Effector memory CD4-positive, alpha-beta T cell (primary cell): Measurements from ENCODE around the gene CST11.

ENCODE experiments used
- DNase-seq, 3 donors: peaks; one replicate each; pipeline ENCODE4 v3.0.0-alpha.2; 2020
- H3K27ac ChIP-seq: 2 replicates; pipeline ENCODE4 v1.7.0; 2013; ENCODE audit warnings: mild to moderate bottlenecking, low read length, moderate library complexity; ENCODE audit not compliant: insufficient read depth, poor library complexity, severe bottlenecking
- H3K27me3 ChIP-seq: replicated peaks from 2 replicates; pipeline ENCODE4 v1.7.0; 2013; ENCODE audit warnings: mild to moderate bottlenecking, low read length; ENCODE audit not compliant: insufficient read depth, control insufficient read depth, poor library complexity, severe bottlenecking
- H3K36me3 ChIP-seq: 2 replicates; pipeline ENCODE4 v1.7.0; 2013; ENCODE audit warnings: mild to moderate bottlenecking, low read length, moderate library complexity; ENCODE audit not compliant: control insufficient read depth, insufficient read depth
- H3K4me1 ChIP-seq: 2 replicates; pipeline ENCODE4 v1.7.0; 2013; ENCODE audit warnings: low read length, mild to moderate bottlenecking; ENCODE audit not compliant: control insufficient read depth, insufficient read depth, poor library complexity, severe bottlenecking
- H3K4me3 ChIP-seq: 2 replicates; pipeline ENCODE4 v1.7.0; 2013; ENCODE audit warnings: low read length, low read depth, mild to moderate bottlenecking; ENCODE audit not compliant: insufficient read depth, poor library complexity, severe bottlenecking
- H3K9me3 ChIP-seq: 2 replicates; pipeline ENCODE4 v1.7.0; 2013; ENCODE audit warnings: mild to moderate bottlenecking, low read length, moderate library complexity; ENCODE audit not compliant: control insufficient read depth

Gene CST11

DNA sequence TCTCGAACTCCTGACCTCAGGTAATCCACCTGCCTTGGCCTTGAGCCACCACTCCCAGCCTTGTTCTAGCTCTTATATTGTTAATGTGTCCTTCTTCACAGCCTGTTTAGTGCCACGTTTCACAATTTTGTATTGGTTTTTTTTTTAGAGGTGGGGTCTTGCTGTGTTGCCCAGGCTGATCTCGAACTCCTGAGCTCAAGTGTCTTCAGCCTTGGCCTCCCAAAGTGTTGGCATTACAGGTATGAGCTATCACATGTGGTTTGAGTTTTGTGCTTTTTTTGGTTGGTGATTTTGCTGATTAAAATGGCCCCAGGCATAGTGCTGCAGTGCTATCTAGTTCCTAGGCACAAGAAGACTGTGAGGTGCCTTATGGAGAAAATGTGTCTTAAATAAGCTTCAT is 19.0 kb downstream of the CST11 start:
- Histone ChIP-seq H3K4me1 (no peaks in the 10 kb centered on the region), H3K4me3 (no peak overlapping the region), H3K9me3 (no peaks in the 10 kb centered on the region), H3K27ac (no peak overlapping the region), H3K27me3 (no peaks in the 10 kb centered on the region), H3K36me3 (no peaks in the 10 kb centered on the region)
- no peak for DNase-seq

DNA sequence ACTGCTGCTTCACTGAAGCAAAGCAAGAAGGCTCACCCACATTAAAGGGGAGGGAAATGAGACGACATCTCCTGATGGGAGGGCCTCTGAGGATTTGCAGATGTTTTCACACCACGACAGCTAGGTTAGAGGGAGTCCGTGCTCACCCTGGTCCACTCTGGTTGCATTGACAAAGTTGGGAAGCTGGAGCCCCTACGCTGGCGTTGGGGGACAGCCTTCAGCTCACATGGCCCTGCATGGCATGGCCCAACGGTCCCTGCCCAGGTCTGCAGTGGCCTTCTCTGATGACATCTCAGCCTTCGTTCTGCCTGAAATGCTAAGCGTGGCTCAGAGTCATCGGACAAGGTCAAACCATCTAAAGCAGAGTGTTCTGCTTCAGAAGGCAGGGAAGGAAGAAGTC is 27.5 kb downstream of the CST11 start:
- H3K36me3 ChIP-seq: no peaks in the 10 kb centered on the region
- peaks cover 3% of the 10 kb centered on the region for H3K4me1 ChIP-seq
- no peaks in the 10 kb centered on the region for H3K27me3 ChIP-seq
- no peaks in the 10 kb centered on the region for H3K9me3 ChIP-seq
- no peak overlapping the region for H3K4me3 ChIP-seq
- DNase-seq: no peak
- no peak overlapping the region for H3K27ac ChIP-seq

DNA sequence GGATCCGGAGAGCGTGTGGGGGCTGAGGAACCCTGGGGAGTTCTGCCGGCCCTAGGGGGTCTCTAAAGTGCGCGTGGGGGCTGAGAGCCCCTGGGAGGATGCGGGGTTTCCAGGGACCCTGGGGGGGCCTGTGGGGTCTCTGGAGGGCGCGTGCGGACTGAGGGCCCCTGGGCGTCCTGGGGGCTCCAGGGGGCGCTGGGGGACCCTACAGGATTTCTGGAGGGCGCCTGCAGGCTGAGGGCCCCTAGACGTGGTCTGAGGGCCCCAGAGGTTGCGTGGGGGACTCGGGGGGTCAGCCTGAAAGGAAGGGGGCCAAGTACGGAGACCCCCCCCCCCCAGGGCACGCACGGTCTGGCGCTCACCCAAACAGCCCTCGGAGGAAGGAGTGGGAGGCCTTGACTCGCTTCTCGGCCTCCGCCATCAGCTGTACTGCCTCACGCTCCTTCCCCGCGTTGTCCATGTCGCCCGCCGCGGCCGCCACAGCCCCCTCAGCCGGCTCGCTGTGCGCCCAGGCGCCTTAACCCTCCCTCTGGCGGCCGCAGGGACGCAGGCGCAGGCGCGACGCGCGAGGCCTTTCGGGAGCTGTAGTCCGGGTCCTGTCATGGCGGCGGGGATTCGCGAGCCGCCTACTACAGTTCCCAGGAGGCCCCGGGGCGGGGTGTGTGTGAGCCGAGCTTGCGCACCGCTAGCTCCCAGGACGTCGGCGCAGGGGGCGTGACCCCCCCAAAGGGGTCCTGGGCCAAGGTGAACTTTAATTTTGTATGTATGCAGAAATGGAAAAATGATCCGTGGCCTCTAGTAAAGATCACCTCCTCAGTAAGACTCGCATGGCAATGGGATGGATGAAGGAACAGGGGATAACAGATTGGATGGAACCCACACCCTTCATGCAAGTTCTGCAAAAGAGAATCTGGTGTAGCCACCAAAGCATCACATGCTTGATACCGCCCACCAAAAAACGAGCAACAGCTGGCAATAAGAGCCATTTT is 31.4 kb downstream of the CST11 start, which contains the start of gene NAPB:
NAPB (minus strand) TSS at position 546 of the 989 bp plus-strand sequence; CDS start at position 460, 86 bp downstream.
- Histone ChIP-seq H3K36me3 (no peaks in the 10 kb centered on the region), H3K27ac (peak within 1 kb of the TSS; percentile 67), H3K4me1 (peaks cover 6% of the 10 kb centered on the region), H3K9me3 (no peaks in the 10 kb centered on the region), H3K4me3 (peak within 1 kb of the TSS; percentile 98), H3K27me3 (no peaks in the 10 kb centered on the region)
- DNase-seq: peak; percentile 74 to 85 (median 84)

DNA sequence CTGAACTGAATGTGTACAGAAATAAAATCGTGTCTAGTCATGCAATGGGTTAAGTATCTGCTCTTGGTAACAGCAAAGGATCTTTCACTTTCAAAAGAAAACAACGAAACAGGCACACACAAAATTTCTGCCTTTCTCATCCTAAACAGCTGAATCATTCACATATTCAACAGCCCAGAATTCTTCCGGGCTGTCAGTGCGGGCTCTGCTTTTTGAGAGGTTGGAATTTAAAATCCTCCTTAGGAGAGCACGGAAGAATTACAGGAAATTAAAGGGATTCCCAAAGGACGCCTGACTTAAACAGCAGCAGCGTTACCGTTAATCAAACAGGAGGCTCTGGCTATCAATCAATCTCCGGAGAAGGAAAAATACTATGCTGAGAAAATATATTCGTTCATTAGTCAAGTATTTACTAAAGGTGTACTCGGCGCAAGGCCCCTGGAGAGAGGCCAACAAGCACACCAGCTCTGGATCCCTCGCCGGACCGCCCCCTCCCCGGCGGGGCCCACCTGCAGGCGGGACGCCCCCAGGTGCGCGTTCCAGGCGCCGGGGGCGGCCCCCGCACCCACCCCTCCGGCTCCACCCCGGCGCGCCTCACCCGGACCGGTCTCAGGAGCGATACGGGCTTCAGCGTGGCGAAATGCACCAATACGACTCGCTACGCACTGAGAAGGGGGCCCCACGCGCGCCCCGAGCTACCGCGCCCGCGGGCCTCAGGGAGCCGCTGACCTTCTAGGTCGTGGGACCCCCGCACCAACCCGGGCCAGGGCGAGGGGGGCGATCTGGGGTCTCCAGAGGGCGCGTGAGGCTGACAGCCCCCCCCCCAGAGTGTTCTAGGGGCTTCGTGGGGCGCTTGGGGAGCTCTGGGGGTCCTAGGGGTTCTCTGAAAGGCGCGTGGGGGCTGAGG is 32.4 kb downstream of the CST11 start:
- peak overlapping the region; percentile 98 for H3K4me3 ChIP-seq
- no peaks in the 10 kb centered on the region for H3K9me3 ChIP-seq
- no peaks in the 10 kb centered on the region for H3K36me3 ChIP-seq
- H3K4me1 ChIP-seq: peaks cover 6% of the 10 kb centered on the region
- peak; percentile 7 to 36 (median 25) for DNase-seq
- peak overlapping the region; percentile 67 for H3K27ac ChIP-seq
- no peaks in the 10 kb centered on the region for H3K27me3 ChIP-seq

DNA sequence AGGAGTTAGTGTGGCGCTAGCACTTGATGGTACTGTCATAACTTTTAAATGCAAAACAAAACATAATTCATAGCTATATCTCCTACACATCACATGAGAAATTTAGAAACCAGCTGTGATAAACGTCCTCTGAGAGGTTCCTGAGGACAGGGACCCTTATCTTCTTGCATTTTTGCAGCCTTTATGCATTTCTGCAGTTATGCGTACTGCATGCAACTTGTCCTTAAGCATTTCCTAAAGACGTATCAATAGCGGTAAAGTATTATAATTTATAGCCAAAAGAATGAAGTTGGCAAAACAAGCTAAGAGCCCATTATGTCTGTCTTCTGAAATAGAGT is 33.0 kb downstream of the CST11 start:
- Histone ChIP-seq H3K4me1 (peaks cover 6% of the 10 kb centered on the region), H3K36me3 (no peaks in the 10 kb centered on the region), H3K27ac (no peak overlapping the region), H3K27me3 (no peaks in the 10 kb centered on the region), H3K4me3 (peak overlapping the region; percentile 98), H3K9me3 (no peaks in the 10 kb centered on the region)
- no peak for DNase-seq

DNA sequence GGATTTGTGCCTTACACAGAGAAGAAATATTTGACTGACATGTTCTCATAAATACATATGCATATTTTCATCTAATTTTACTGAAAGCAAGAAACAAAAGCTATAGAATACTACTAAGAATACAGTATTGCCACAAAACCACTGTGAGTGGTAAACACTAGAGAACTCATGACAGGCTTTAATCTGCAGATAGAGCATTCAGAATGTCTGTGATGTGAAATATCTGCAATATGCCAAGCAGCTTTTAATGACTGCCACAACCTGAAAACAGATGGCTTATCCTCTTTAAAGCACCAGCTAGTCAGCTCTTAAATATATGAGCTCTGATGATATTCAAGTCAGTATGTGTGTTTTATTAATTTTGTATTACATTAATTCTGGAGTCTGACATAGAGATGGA is 34.8 kb downstream of the CST11 start:
- H3K9me3 ChIP-seq: no peaks in the 10 kb centered on the region
- H3K36me3 ChIP-seq: no peaks in the 10 kb centered on the region
- H3K27ac ChIP-seq: no peak overlapping the region
- peaks cover 6% of the 10 kb centered on the region for H3K4me1 ChIP-seq
- no peak for DNase-seq
- no peaks in the 10 kb centered on the region for H3K27me3 ChIP-seq
- H3K4me3 ChIP-seq: no peak overlapping the region

DNA sequence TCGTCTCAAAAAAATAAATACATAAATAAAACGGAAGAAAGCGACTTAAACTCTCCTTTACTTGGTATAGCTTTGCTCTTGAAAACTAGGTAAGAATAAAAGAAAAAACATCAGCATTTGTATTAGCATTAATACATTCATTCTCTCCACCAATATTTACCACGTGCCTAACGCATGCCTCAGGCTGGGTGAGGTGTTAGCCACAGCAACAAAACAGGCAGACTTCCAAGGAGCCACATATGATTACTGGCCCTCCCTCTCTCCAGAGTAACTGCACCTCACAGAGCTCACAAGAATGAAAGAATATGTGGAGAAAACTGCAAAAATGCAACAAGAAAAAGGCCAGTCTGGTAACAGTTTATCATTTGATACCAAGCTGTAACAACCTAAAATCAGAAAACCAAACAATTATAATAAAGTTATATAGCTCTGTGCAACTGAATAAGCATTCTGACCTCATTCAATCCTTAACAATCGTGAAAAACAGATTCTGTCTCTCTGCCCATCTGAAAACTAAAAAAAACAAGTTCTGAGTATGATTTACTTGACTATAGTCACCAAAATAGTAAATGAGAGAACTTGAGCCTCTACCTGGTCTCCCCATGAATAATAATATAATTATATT is 36.6 kb downstream of the CST11 start:
- Histone ChIP-seq H3K4me1 (peaks cover 6% of the 10 kb centered on the region), H3K9me3 (no peaks in the 10 kb centered on the region), H3K4me3 (no peak overlapping the region), H3K27me3 (no peaks in the 10 kb centered on the region), H3K36me3 (no peaks in the 10 kb centered on the region), H3K27ac (no peak overlapping the region)
- no peak for DNase-seq

DNA sequence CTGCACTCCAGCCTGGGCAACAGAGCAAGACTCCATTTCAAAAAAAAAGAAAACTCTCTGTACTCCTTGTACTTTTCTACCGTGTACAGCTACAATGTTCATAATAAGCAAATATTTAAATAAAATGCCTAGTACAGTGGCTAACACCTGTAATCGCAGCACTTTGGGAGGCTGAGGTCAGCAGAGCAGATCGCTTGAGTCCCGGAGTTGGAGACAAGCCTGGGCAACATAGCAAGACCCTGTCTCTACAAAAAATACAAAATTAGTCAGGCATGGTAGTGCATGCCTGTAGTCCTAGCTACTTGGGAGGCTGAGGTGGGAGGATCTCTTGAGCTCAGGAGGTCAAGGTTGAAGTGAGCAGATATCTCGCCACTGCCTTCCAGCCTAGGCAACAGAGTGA is 37.1 kb downstream of the CST11 start:
- H3K27me3 ChIP-seq: no peaks in the 10 kb centered on the region
- H3K4me1 ChIP-seq: peaks cover 6% of the 10 kb centered on the region
- H3K4me3 ChIP-seq: no peak overlapping the region
- DNase-seq: no peak
- no peaks in the 10 kb centered on the region for H3K9me3 ChIP-seq
- H3K36me3 ChIP-seq: no peaks in the 10 kb centered on the region
- no peak overlapping the region for H3K27ac ChIP-seq

DNA sequence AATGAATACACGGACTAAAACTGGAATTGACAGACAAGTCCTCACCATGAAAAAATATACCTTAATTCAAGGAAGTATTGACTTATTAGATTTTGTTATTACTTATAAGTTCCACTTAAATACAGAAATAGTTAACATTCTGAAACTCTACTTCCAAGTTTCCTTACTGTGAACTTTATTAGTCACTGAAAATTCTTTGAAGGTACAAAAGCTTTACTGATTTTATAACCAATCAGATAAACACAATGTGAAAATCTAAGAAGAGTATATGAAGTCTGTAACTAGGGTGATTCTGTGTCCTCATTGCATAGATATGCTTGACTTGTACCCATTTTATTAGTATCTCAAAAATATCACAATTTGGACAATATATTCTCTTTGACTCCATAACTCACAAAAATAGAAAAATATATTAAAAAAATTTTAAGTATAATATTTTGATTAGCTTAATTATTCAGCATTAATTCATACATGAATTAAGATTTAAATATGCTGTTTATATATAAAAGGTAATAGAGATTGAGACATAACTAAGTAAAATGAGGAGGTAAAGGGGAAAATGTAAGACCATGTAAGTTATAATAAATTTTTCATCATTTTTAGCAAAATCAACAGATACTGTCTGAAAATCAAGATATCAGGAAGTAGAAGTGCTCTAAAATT is 38.0 kb downstream of the CST11 start:
- Histone ChIP-seq H3K4me1 (no peaks in the 10 kb centered on the region), H3K36me3 (no peaks in the 10 kb centered on the region), H3K27ac (no peak overlapping the region), H3K27me3 (no peaks in the 10 kb centered on the region), H3K4me3 (no peak overlapping the region), H3K9me3 (no peaks in the 10 kb centered on the region)
- DNase-seq: no peak
